Right hindlimb (tissue), 1 donor: Measurements from ENCODE around the gene IRX5.
A peak's percentile ranks its signal among the peaks of the same experiment; 100 is the strongest.

Experiments used
- DNase-seq: peaks from one replicate; pipeline ENCODE4 v3.0.0-alpha.2; 2018

Gene IRX5

GRCh38 chr16:54930005-54930868 is at the start of gene IRX5:
Gene IRX5 (plus strand): TSS chr16:54930865. CDS start chr16:54931199, 334 bp downstream.
- peak; percentile 95 for DNase-seq

- DNase-seq: no peak
Observed at GRCh38 chr16:54882556-54882955, 48.1 kb upstream of the IRX5 start.

GRCh38 chr16:54883358-54883757 is 47.3 kb upstream of the IRX5 start:
- no peak for DNase-seq

DNA sequence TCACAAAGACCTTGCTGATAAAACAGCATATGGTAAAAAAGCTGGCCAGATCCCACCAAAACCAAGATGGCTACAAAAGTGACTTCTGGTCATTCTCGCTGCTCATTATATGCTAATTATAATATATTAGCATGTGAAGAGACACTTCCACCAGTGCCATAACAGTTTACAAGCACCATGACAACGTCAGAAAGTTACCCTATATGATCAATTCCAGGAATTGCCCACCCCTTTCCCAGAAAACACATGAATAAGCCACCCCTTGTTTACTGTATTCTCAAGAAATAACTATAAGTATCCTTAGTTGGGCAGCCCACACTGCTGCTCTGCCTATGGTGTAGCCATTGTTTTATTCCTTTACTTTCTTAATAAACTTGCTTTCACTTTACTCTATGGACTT is 44.6 kb upstream of the IRX5 start:
- DNase-seq: no peak

DNA sequence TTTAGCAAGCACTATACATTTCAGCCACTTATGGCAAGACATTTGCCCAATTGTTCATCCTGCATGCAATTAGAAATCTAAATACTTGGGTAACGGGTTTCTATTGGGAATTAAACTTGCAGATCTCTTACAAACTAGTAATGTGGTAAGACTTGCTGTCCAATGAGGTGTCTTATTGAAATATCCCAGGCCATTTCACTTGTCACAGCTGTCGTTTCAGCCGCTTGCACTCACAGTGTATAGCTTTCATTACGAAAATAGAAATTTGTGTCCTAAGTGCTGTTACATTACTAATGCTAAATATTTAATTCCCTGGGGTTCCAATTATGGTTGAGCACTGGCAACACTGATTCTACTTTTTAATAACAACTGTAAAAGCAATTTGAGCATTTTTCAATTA is 40.3 kb upstream of the IRX5 start:
- no peak for DNase-seq

DNA sequence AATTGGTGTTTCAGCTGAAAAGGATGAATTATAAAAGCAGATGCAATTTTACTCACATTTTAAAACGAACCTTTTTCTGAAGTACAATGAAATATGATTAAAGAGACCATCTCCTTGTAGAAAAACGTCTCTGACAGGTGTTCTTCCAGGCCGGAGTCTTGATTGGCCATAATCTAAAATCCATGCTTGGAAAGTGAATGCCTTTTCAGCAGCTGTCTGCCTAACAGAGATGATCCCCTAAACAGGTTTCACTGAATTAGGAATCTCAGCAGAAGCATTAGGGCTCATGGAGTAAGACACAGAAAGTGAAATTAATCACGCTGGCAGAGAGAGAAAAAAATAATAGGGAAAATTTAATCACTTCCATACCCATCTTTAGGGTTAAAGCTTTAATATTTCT is 39.3 kb upstream of the IRX5 start:
- DNase-seq: no peak

DNA sequence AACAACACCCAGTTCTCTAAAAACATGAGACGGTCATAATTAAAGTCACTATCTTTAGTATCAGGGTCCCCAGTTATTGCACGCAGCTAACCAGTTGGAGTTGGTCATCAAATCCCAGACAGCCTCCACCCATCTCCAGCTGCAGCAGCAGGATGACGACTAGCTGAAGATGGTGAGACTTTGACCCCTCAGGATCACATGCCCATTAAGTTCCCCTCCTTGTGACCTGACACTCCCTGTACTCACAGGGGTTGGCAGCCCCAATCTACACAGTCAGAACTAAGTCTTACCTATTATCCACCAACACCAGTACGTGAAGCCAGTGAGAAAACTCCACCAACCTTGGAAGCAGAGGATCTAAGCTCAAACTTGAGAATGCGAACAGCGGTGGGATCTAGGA is 37.7 kb upstream of the IRX5 start:
- no peak for DNase-seq

GRCh38 chr16:54897930-54898329 is 32.7 kb upstream of the IRX5 start:
- no peak for DNase-seq

DNA sequence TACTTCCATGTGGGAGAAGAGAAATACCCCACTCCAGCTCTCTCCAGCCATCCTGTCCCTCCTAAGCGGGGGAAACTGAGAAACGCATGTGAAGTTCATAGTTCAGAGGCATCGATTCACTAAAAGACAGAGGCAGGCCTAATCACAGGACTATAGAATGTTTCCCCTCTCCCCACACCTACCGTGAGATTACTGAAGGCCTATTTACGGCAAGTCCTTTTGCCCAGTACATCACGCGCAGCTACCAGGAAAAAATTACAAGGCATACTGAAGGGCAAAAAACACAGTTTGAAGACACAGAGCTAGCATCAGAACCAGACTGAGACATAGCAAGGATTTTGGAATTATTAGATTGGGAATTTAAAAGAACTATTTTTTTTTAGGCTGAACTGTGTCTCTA is 29.1 kb upstream of the IRX5 start:
- no peak for DNase-seq

- no peak for DNase-seq
Observed at GRCh38 chr16:54903047-54903446, 27.6 kb upstream of the IRX5 start.

DNA sequence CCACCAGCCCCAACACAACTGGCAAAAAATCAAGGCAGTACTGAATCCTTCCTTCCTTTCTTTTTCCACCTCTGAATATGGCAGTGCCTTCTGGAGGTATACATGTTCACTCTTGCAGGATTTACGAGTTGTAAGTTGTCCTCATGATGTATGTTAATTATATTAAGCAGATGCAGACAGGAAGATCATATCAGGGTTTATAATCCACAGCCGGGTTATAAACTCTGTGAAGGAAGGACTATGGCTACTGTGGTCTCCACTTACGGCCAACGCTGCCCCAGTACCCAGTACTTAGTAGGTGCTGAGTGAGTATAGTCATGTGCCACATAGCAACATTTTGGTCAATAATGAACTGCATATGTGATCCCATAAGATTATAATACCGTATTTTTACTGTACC is 19.6 kb upstream of the IRX5 start:
- DNase-seq: no peak

DNA sequence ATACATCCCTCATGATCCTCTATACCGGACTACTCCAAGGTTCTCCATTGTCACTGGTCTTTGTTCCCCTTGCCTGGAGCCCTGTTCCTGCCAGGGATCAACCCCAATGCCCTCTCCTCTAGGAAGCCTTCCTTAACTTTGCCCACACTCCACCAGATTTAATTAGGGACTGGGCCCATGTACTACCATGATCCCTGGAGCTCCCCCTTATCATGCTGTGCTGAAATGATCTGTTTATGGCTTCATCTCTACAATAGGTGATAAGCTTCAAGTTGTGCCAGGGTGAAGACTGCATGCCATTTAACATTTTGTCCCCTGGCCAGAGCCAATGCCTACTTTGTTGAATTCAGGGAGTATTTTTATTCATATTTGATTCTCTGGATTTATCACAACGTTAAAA is 17.9 kb upstream of the IRX5 start:
- no peak for DNase-seq

DNA sequence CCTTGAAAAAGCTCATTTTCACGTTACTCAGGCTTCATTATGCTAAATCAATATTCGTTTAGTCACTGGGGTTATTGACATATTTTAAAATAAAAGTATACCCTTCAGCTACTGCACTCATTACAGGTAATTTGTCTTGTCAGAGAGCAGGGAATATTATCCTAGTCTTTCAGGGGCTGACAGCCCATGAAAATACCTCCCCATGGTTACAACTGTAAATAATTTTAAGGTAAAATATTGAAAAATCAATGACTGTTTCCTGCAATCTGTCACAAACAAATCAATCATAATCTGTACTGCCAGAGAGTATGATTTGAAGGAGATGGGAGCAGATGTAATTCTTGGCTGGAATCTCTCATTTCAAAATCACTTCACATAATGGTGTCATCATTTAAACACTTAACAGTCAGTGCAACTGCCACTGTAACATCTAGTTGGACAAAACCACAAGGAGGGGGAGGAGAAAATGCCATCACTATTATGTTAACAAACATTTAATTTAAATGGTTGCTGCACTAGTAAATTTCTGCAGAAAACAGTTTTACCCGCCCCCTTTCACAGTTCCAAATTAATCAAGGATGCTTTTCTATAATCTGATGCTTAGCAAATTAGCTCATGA is 9.3 kb upstream of the IRX5 start:
- DNase-seq: no peak

GRCh38 chr16:54923055-54923473 is 7.6 kb upstream of the IRX5 start:
- DNase-seq: no peak

DNA sequence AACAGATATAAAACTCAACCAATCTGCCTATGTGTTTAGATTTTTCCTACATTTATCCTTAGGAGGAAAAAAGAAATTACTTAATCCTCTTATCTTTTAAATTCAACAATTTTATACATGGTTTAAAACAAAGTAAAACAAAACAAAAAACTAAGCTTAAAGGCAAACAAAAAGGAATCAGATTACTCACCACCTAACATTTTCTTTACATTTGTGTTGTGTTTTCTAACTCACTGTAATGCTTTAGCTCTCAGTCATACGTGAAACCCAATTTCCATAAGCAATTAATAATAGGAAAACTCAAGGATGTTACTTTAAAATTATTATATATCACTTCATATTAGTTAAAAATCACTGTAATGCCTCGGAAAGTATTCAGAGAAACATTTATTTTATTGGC is 6.7 kb upstream of the IRX5 start:
- DNase-seq: no peak

DNA sequence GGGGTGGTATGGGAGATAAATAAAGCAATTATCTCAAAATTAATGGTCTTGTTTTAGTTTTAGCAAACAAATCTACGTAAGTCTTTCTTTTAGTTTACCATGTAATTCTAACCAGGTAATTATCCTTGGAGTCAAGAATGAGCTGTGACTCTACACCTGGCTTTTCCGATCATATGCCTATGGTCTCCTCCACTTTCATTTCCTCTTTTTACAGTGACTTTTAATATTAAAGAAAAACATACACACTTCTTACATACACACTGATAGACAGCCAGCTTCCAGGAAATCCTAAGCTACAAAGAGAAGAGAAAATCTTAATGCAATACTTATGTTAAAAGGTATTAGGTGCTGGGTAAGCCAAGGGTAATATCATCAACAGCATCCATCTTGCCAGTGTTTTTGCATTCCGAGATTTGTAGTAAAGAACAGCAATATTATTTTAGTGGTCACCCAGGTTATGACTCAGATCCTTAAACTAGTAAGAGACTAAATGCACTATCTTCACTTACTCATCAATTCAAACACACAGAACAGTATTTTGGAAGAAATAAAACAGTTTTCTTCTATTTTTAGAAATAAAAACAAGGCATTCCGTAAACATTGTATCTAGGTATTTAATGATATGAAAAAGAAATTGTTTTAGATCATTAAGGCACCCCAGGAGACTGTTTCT is 4.4 kb upstream of the IRX5 start:
- DNase-seq: no peak

GRCh38 chr16:54927125-54928015 is 3.3 kb upstream of the IRX5 start:
- DNase-seq: no peak

DNA sequence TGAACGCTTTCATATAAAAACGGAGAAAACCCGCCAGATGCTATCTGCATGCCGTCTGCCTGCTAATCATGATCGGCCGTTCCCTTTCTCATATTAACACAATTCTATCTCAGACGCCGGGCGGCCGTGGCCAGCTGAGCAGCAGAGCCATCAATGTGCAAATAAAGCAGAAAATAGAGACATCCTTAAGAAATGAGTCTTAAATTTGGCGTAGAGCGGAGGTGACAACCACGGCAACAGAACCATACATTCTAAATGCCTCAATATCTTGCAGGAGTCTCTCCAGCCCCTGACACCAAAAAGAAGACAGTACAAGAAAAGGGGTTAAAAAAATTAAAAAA is 2.7 kb upstream of the IRX5 start:
- peak; percentile 51 for DNase-seq

GRCh38 chr16:54928411-54929089 is 2.1 kb upstream of the IRX5 start:
- DNase-seq: peak; percentile 77

GRCh38 chr16:54929090-54930004 is 1.3 kb upstream of the IRX5 start:
- DNase-seq: peak; percentile 99

GRCh38 chr16:54930869-54931119 is 129 bp downstream of the IRX5 start:
- DNase-seq: no peak
